CD4-positive, CD25-positive, alpha-beta regulatory T cell (primary cell): ENCODE data around the gene HPRT1. TPM values are rescaled to one million over a fixed set of nuclear protein-coding genes. Genes with fewer than 3 reads are reported as not detected.

Source experiments
- ATAC-seq, 2 donors: fragments of 150-1000 bp; cut with Tn5 transposase; one replicate each; pipeline ENCODE4 v1.10.0; 2021; ENCODE audit warnings: low read depth in 2 of 2, moderate number of reproducible peaks in 2 of 2, moderate library complexity in 1 of 2
- DNase-seq, 3 donors: peaks; one replicate each; pipeline versions ENCODE4 v3.0.0 to v3.0.0-alpha.2; 2012 to 2022; ENCODE audit warnings: mixed read lengths in 1 of 3
- H3K27ac ChIP-seq: one replicate; pipeline ENCODE4 v1.7.0; 2013; ENCODE audit warnings: mild to moderate bottlenecking, low read length; ENCODE audit not compliant: insufficient read depth, poor library complexity, severe bottlenecking
- H3K27me3 ChIP-seq: one replicate; pipeline ENCODE4 v1.7.0; 2013; ENCODE audit warnings: low read length; ENCODE audit not compliant: control insufficient read depth, insufficient read depth
- H3K36me3 ChIP-seq: one replicate; pipeline ENCODE4 v1.7.0; 2013; ENCODE audit warnings: mild to moderate bottlenecking, low read length, moderate library complexity; ENCODE audit not compliant: control insufficient read depth, insufficient read depth
- H3K4me1 ChIP-seq: 2 replicates; pipeline ENCODE4 v1.7.0; 2013; ENCODE audit warnings: mild to moderate bottlenecking, low read length; ENCODE audit not compliant: insufficient read depth, control insufficient read depth, poor library complexity, severe bottlenecking
- H3K4me3 ChIP-seq: one replicate; pipeline ENCODE4 v1.7.0; 2013; ENCODE audit warnings: low read depth, mild to moderate bottlenecking, low read length, moderate library complexity
- H3K9me3 ChIP-seq, 2 experiments: 1 replicate in 1 of 2; 2 replicates in 1 of 2; pipeline ENCODE4 v1.7.0; 2013; ENCODE audit warnings: low read length in 2 of 2, mild to moderate bottlenecking in 1 of 2, moderate library complexity in 1 of 2; ENCODE audit not compliant: control insufficient read depth in 2 of 2
- H3K27ac Mint-ChIP-seq, 3 donors: one replicate each; pipeline ENCODE4 v1.8.0; 2020 to 2022; ENCODE audit warnings: mild to moderate bottlenecking in 3 of 3, mixed read lengths in 3 of 3, moderate library complexity in 2 of 3
- H3K27me3 Mint-ChIP-seq: one replicate; pipeline ENCODE4 v1.8.0; 2022; ENCODE audit warnings: mild to moderate bottlenecking, mixed read lengths
- H3K36me3 Mint-ChIP-seq: one replicate; pipeline ENCODE4 v1.8.0; 2020; ENCODE audit warnings: mixed read lengths
- H3K4me1 Mint-ChIP-seq, 4 donors: one replicate each; pipeline ENCODE4 v1.8.0; 2020 to 2022; ENCODE audit warnings: mixed read lengths in 4 of 4, mild to moderate bottlenecking in 1 of 4
- H3K4me3 Mint-ChIP-seq, 4 donors: one replicate each; pipeline ENCODE4 v1.8.0; 2020 to 2022; ENCODE audit warnings: mild to moderate bottlenecking in 4 of 4, mixed read lengths in 4 of 4, moderate library complexity in 3 of 4
- H3K9me3 Mint-ChIP-seq, 7 donors: one replicate each; pipeline ENCODE4 v1.8.0; 2020 to 2022; ENCODE audit warnings: mixed read lengths in 7 of 7, mild to moderate bottlenecking in 3 of 7, moderate library complexity in 2 of 7
- polyA plus RNA-seq, 4 donors: library from polyadenylated mRNA; unstranded; fragments of 300-500 nt; fragmentation: Illumina TruSeq; gene quantifications; one replicate each; pipeline ENCODE4 v1.2.3, GENCODE V29; 2021
- total RNA-seq: library from RNA; stranded (reverse); gene quantifications from one replicate; pipeline ENCODE4 v1.2.3, GENCODE V29; 2022

Gene HPRT1
- total and polyA plus RNA-seq, 5 donors from 2014 or later: 30.8 to 166 (median 140) TPM

- H3K36me3 ChIP-seq: no peaks in the 10 kb centered on the region
- Mint-ChIP-seq H3K9me3 (peaks cover 0 to 1% (median 0%) of the 10 kb centered on the region in 7 donors), H3K27me3 (no peaks in the 10 kb centered on the region), H3K4me3 (no peak overlapping the region), H3K4me1 (no peaks in the 10 kb centered on the region), H3K36me3 (peaks cover 4% of the 10 kb centered on the region), H3K27ac (no peak overlapping the region)
- H3K27me3 ChIP-seq: no peaks in the 10 kb centered on the region
- no peak overlapping the region for H3K4me3 ChIP-seq
- DNase-seq: no peak
- H3K27ac ChIP-seq: no peak overlapping the region
- no peaks in the 10 kb centered on the region for H3K9me3 ChIP-seq
- ATAC-seq: no peak
- no peaks in the 10 kb centered on the region for H3K4me1 ChIP-seq
Measured at GRCh38 chrX:134435894-134436293, 24.1 kb upstream of the HPRT1 start.

DNA sequence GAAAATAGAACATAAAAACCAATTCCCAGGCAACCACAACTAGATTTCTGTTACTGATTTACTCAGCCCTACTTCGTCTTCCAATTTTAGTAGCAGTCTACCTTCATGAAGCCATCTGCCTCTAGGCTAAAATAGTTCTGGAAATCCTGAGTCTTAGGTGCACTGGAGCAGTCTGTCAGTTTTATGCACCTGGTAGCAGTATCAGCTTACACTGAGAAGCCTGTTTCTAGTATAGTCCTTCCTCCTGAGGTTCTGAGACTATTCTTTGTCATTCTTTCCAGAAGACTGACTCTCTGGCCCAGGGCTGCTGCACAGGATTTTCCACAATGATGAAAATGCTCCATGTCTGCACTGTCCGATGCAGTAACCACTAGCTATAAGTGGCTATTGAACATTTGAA lies 16.9 kb upstream of the HPRT1 start:
- Mint-ChIP-seq H3K36me3 (no peaks in the 10 kb centered on the region), H3K27ac (no peak overlapping the region), H3K4me3 (no peak overlapping the region), H3K27me3 (no peaks in the 10 kb centered on the region), H3K4me1 (no peaks in the 10 kb centered on the region), H3K9me3 (no peaks in the 10 kb centered on the region)
- DNase-seq: no peak
- H3K9me3 ChIP-seq: no peaks in the 10 kb centered on the region
- no peaks in the 10 kb centered on the region for H3K36me3 ChIP-seq
- H3K27me3 ChIP-seq: no peaks in the 10 kb centered on the region
- ATAC-seq: no peak
- H3K4me1 ChIP-seq: no peaks in the 10 kb centered on the region
- no peak overlapping the region for H3K4me3 ChIP-seq
- H3K27ac ChIP-seq: no peak overlapping the region

- H3K27ac ChIP-seq: no peak overlapping the region
- no peak for ATAC-seq
- no peaks in the 10 kb centered on the region for H3K27me3 ChIP-seq
- H3K36me3 ChIP-seq: no peaks in the 10 kb centered on the region
- no peaks in the 10 kb centered on the region for H3K4me1 ChIP-seq
- Mint-ChIP-seq H3K36me3 (no peaks in the 10 kb centered on the region), H3K4me3 (no peak overlapping the region), H3K4me1 (no peaks in the 10 kb centered on the region), H3K9me3 (no peaks in the 10 kb centered on the region), H3K27ac (no peak overlapping the region), H3K27me3 (no peaks in the 10 kb centered on the region)
- DNase-seq: no peak
- no peak overlapping the region for H3K4me3 ChIP-seq
- no peaks in the 10 kb centered on the region for H3K9me3 ChIP-seq
Measured at GRCh38 chrX:134443461-134443860, 16.5 kb upstream of the HPRT1 start.

DNA sequence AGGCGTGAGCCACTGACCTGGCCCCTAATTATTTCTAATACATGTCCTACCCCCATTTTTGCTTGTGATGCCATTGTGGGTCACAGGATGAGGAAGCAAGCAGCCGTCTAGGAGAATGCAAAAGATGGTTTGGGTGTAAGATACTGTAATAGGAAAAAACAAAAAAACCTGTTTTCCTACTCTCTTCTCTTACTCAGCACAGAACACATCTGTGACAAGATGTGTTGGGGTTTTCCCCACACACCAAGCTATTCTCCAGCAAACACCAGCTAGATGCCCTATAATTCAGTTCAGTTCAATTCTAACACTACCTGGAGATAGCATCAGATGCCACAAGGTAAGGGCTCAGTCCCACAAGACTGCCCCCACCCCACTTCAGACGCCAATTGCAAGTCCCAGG lies 15.3 kb upstream of the HPRT1 start:
- Histone ChIP-seq H3K36me3 (no peaks in the 10 kb centered on the region), H3K9me3 (no peaks in the 10 kb centered on the region), H3K27ac (no peak overlapping the region), H3K4me1 (no peaks in the 10 kb centered on the region), H3K4me3 (no peak overlapping the region), H3K27me3 (no peaks in the 10 kb centered on the region)
- no peaks in the 10 kb centered on the region for H3K36me3 Mint-ChIP-seq
- DNase-seq (no peak), ATAC-seq (no peak)
- H3K27ac Mint-ChIP-seq: no peak overlapping the region
- no peaks in the 10 kb centered on the region for H3K9me3 Mint-ChIP-seq
- no peaks in the 10 kb centered on the region for H3K4me1 Mint-ChIP-seq
- no peak overlapping the region for H3K4me3 Mint-ChIP-seq
- H3K27me3 Mint-ChIP-seq: no peaks in the 10 kb centered on the region

DNA sequence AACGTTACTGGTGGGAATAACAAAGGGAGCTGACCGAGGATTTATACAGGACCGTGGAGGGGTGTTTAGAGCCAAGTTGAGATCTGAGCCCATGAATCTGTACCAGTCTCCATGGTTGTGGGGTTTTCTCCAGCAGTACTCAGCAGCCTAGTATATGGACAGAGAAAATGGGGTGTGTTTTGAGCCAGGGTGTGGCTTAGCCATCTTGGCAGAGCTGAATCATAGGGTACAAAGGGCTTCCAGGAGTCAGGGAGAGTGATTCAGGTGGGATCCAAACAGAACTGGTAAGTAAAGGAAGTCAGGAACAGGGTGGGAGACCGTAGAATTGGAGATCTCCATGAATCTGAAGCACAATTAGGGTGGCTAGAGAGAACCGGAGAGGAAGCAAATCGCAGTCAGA lies 7.4 kb upstream of the HPRT1 start:
- Histone ChIP-seq H3K4me3 (no peak overlapping the region), H3K27me3 (no peaks in the 10 kb centered on the region), H3K9me3 (no peaks in the 10 kb centered on the region), H3K4me1 (no peaks in the 10 kb centered on the region), H3K36me3 (no peaks in the 10 kb centered on the region), H3K27ac (no peak overlapping the region)
- no peak overlapping the region for H3K27ac Mint-ChIP-seq
- DNase-seq (no peak), ATAC-seq (no peak)
- H3K4me1 Mint-ChIP-seq: peaks cover 0 to 2% (median 0%) of the 10 kb centered on the region in 4 donors
- H3K36me3 Mint-ChIP-seq: no peaks in the 10 kb centered on the region
- no peaks in the 10 kb centered on the region for H3K9me3 Mint-ChIP-seq
- H3K27me3 Mint-ChIP-seq: no peaks in the 10 kb centered on the region
- no peak overlapping the region for H3K4me3 Mint-ChIP-seq

DNA sequence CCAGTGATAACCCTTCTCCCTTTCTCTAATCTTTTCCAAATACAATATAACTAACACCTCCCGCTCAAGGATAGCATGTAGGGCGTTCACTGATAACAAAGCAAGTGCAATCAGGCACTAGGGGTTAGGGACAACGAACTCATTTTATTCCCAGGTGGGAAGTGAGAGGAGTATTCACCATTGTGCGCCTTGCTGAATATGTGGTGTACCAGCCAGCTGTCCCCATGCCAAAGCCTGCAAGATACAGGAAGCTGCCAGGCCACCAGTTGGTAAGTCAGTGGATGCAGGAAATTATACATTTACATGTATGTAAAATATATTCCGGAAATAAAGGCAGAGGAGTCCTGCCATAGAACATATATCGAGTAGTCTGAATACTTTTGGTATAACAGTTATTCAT lies 6.3 kb upstream of the HPRT1 start:
- Mint-ChIP-seq H3K4me1 (peaks cover 0 to 3% (median 0%) of the 10 kb centered on the region in 4 donors), H3K27me3 (no peaks in the 10 kb centered on the region), H3K4me3 (no peak overlapping the region), H3K36me3 (no peaks in the 10 kb centered on the region), H3K9me3 (no peaks in the 10 kb centered on the region), H3K27ac (no peak overlapping the region)
- Histone ChIP-seq H3K27me3 (no peaks in the 10 kb centered on the region), H3K4me1 (no peaks in the 10 kb centered on the region), H3K9me3 (no peaks in the 10 kb centered on the region), H3K4me3 (no peak overlapping the region), H3K36me3 (no peaks in the 10 kb centered on the region), H3K27ac (no peak overlapping the region)
- no peak for ATAC-seq
- DNase-seq: no peak

DNA sequence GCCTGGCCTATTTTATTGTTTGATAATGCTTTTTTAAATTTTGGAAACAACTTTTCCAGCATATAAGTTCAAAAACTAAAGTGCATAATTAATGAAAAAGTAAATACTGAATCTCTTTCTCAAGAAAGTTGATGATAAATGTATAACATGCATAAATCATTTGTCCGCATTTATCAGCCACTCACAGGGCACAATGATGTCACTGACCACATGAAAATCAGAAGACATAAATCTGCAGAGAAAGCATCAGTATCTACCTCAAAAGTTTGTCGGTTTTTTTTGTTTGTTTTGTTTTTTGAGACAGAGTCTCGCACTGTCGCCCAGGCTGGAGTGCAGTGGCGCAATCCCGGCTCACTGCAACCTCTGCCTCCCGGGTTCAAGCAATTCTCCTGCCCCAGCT lies 5.5 kb upstream of the HPRT1 start:
- no peak overlapping the region for H3K27ac Mint-ChIP-seq
- Histone ChIP-seq H3K36me3 (no peaks in the 10 kb centered on the region), H3K9me3 (no peaks in the 10 kb centered on the region), H3K27ac (no peak overlapping the region), H3K27me3 (no peaks in the 10 kb centered on the region), H3K4me1 (peaks cover under 1% of the 10 kb centered on the region), H3K4me3 (no peak overlapping the region)
- no peaks in the 10 kb centered on the region for H3K9me3 Mint-ChIP-seq
- peaks cover 0 to 3% (median 0%) of the 10 kb centered on the region in 4 donors for H3K4me1 Mint-ChIP-seq
- no peak for DNase-seq
- ATAC-seq: no peak
- no peaks in the 10 kb centered on the region for H3K27me3 Mint-ChIP-seq
- H3K36me3 Mint-ChIP-seq: no peaks in the 10 kb centered on the region
- H3K4me3 Mint-ChIP-seq: no peak overlapping the region

DNA sequence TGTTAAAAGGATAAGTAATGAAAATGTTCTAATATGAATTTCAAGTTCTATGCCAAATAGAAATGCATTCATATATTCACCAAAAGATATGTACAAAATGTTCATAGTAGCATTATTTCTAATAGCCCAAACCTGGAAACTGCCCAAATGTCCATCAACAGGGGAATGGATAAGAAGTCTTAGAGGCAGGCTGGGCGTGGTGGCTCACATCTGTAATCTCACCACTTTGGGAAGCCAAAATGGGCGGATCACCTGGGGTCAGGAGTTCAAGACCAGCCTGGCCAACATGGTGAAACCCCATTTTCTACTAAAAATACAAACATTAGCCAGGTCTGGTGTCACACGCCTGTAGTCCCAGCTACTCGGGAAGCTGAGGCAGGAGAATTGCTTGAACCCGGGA lies 2.3 kb upstream of the HPRT1 start:
- Histone ChIP-seq H3K27me3 (no peaks in the 10 kb centered on the region), H3K27ac (no peak overlapping the region), H3K4me3 (no peak overlapping the region), H3K36me3 (no peaks in the 10 kb centered on the region), H3K4me1 (peaks cover 14% of the 10 kb centered on the region), H3K9me3 (no peaks in the 10 kb centered on the region)
- no peaks in the 10 kb centered on the region for H3K27me3 Mint-ChIP-seq
- no peaks in the 10 kb centered on the region for H3K36me3 Mint-ChIP-seq
- no peak for DNase-seq
- H3K4me1 Mint-ChIP-seq: peaks cover 7 to 16% (median 10%) of the 10 kb centered on the region in 4 donors
- no peak overlapping the region for H3K27ac Mint-ChIP-seq
- no peak for ATAC-seq
- no peaks in the 10 kb centered on the region for H3K9me3 Mint-ChIP-seq
- H3K4me3 Mint-ChIP-seq: peak overlapping the region in 1 of 4 donors; percentile 62
